DMS114 treated with DMSO at 0.1 percent for 48 hours (cell line): Measurements from ENCODE around the gene CHGA.

Experiments used
- DNase-seq: peaks from one replicate; lab custom pipeline; 2025; ENCODE audit not compliant: unreplicated experiment; lab: John Stamatoyannopoulos, UW

The CHGA gene

GRCh38 chr14:92959761-92960680, 37.1 kb downstream of the CHGA start:
- no peak for DNase-seq

DNA sequence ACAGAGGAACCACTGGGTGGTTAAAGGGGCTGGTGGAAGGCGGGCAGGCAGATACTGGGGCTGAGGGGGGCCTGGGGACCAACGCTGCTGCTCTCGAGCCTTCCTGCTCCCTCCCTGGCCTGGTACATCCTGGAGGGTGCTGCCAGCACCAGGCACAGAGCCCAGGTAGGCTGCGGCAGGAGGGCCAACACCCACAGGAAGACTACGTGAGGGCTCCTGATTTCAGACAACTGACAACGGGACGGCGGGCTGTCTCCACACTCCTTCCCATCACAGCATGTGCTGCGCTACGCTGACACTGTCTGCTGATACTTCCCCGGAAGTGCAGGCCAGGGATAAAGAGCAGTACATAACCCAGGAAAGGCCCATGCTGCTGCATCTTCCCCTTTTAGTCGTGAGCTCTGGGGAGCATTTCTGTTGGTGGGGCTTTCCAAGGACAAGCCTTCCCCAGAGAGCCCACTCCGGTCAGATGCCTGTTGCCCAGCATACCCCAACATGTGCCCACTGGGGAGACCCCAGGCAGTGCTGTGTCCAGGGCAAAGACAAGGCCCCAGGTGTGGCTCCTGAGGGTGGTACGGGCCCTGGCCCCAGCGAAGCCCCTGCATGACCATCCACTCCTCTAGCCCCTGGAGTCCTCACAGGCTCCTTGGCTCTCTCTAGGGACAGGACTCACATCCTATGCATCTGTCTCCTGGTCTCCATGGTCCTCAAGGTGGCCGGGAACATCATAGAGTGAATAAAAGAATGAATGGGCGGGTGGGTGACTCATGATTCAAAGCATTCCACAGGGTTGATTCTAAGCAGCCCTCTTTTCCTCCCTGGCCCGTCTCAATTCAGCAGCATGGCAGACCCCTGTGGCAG, 38.0 kb downstream of the CHGA start:
- DNase-seq, result no peak

- no peak for DNase-seq
Measured at GRCh38 chr14:92961567-92961855, 38.6 kb downstream of the CHGA start.

- no peak for DNase-seq
Measured at GRCh38 chr14:92962031-92962830, 39.3 kb downstream of the CHGA start.

DNA sequence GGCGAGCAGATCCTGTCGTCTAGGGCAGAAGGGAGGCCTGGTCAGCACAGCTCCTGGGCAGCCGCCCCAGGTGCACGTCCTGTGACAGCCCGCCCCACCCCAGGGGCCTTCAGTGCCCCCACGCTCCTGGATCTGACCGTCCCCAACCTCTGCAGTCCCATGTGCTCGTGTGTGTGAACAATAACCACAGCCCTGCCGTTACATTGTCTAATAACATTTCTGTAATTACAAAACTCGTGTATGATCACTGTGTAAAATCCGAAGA, 39.8 kb downstream of the CHGA start:
- no peak for DNase-seq

- DNase-seq, result no peak
Measured at GRCh38 chr14:92963301-92964123, 40.6 kb downstream of the CHGA start.

DNA sequence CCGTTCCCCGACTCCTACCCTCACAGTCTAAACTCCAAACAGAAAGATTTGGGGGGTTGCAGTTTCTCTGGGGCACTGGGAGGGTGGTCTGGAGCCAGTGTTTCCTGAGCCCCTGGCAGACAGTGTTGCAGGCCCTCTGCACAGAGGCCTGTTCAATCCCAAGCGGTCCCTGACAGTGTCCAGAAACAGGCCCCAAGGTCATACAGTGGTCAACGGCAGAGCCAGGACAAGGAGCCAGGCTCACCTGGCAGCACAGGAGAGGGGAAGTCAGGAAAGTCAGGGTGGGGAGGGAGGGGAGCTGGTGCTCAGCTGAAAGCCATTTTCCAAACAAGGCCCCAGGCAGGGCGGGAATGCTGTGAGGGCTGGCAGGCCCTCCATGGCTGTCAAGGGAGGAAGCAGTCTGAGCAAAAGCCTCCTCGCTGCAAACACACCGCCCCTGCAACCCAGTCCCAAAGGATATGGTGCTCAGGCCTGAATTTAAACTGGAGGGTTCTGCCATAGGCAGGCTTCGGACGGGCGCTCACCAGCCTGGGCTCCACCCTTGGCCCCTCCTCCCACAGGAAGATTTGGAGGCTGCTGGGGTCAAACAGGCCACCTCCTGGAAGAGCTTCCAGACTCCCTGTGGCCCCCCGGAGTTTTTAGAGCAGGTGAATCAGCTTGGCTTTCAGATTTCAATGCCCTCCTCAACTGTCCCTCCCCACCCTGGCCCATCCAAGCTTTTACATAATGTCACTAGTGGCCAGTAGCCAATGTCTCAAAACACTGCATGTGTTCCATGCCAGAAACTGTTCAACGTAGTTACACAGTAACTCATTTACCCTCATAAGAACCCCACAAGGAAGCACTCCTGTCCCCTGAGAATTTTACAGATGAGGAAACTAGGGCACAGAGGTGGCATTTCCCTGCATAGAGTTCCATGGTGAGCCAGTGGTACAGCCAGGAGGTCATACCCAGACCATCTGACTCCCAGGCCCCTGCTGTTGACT, 41.5 kb downstream of the CHGA start:
- no peak for DNase-seq

- no peak for DNase-seq
Measured at GRCh38 chr14:92965281-92965680, 42.3 kb downstream of the CHGA start.

DNA sequence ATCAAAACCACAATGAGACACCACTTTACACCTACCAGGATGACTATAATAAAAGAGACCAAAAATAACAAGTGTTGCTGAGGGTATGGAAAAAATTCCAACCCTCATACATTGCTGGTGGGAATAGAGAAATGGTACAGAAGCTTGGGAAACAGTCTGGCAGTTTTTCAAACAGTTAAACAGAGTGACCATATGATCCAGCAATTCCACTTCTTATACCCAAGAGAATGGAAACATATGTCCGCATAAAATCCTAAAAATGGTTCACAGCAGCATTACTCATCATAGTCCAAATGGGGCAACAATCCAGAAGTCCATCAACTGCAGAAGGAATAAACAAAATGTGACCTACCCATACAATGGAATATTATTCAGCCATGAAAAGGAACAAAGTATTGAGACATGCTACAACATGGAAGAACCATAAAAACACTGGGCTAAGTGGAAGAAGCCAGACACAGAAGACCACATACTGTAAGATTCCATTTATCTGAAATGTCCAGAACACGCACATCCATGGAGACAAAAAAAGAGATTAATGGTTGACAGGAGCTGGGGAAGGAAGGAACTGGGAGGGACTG, 44.5 kb downstream of the CHGA start:
- no peak for DNase-seq

GRCh38 chr14:92968291-92969020, 45.5 kb downstream of the CHGA start:
- no peak for DNase-seq

DNA sequence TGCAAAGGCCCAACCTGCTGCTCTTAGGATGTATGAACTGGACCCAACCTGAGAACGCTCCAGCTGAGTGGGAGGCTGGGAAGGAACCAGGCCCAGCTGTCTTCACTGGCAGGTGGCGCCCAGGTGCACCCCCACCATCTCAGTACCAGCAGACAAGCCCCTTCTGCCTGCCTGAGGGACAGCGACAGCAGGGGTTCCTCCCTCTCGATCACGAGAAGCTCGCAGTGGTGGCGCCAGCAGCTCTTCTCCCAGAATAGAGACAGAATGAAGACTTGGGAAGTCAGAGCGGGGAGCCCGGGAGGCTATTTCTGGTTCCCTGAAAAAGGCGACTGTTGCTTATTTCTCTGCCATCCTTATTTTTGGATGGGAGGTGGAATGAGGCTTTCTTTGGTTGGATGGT, 46.5 kb downstream of the CHGA start:
- no peak for DNase-seq

DNA sequence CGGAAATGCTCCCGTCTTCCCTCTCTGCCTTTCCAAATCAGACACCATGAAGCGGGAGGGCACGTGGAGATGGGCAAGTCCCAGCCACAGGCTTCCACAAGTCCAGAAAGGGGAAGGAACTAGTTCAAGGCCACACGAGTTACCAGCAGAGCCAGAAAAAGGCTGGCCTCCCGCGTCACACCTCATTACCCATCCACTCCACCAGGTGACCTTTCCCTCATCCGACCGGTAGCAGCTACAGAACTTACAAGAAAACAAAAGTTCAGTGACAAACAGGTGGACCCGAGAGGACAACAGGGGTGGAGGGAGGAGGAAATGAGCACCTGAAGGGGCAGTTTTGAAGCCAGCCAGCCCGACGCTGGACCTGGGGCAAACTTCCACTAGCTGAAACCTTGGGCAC, 46.9 kb downstream of the CHGA start:
- DNase-seq, result no peak

DNA sequence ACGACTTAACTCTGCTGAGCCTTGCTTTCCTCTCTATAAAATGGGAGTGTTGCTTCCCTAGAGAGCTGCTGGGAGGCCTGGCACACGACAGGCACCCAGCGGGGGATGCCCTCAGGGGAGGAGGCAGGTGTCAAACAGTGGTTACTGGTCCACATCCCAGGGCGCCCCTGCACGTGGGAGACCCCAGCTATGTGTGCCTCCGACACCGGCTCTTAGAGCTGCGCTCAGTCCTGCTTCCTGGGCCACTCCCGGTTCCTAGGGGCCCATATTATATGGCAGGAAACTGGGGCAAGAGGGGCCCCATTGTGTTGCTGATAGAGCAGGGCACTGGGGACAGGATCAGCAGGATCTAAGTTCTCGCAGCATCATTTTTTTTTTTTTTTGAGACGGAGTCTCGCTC, 47.3 kb downstream of the CHGA start:
- no peak for DNase-seq

DNA sequence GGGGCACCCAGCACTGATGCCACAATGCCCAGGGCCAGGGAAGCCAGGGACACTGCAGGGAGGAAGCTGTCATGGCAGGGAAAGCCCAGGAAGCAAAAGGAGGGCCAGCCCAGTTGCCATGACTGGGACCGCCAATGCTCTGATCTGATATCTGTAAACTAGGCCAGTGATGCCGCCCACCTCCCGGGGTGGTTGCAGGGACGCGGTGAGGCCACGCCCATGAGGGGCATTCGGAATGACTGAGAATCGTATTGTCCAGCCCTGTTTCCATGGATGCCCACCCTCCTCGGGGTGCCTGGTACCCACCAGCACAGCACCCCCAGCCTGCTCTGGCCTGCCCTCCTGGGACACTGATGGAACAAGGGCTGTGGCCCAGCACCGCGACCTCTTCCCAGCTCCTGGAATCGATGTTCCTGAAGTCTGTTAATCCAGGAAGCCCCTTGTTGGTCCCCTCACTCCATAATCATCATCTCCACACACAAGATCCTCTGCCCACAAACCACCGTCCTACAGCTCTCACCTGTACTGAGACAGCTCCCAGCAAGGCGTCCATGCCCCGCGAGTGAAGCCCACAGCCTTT, 48.7 kb downstream of the CHGA start:
- no peak for DNase-seq

GRCh38 chr14:92973261-92973797, 50.4 kb downstream of the CHGA start:
- no peak for DNase-seq

GRCh38 chr14:92973798-92974372, 50.9 kb downstream of the CHGA start:
- no peak for DNase-seq

DNA sequence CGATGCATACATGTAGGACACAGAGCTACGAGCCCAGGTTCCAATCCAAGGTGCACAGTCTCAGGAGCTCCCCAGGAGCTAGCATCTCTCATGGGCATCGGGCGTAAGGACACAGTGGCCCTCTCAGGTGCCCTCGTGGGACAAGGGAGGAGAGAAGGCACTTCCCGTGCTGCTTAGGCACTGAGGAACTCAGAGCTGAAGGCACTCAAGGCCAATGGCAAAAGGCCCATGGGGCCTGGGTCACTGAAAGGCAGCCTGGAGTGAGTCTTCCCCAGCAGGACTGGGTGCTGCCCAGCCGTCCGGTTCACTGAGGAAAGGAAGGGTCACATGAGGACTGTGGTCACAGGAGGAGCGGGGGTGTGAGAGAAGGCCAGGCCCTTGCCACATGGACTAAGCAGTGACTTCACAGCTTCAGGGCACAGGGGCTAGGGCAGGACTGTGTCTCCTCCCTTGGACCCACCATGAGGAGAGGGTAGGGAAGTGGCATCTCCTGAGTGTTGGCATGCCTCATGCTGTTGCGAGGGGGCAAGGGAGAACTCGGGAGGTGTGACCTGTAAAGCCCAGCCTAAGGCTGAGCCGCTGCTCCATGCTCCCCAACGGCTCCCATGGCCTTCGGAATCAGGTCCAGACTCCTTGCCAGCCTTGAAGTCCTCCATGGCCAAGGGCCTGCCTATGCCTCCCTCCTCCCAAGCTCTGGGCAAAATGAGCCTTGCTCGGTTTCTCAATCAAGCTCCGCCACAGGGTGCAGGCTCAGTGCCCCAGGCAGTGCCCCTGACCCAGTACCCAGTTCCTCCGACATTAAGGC, 51.8 kb downstream of the CHGA start:
- DNase-seq, result no peak
